Stimulated activated CD4-positive, alpha-beta T cell treated with anti-CD3 and anti-CD28 coated beads, Interleukin-1b, Interleukin-23, amount 100 ng/mL, for 4 hours (primary cell): ENCODE data around the gene WDR82.
A peak's percentile ranks its signal among the peaks of the same experiment; 100 is the strongest.

Source experiments
- DNase-seq, 2 donors: peaks; one replicate each; pipeline ENCODE4 v3.0.0-alpha.2; 2020; ENCODE audit warnings: low read depth in 2 of 2

WDR82 gene

GRCh38 chr3:52256622-52257021, 21.8 kb downstream of the WDR82 start:
- no peak for DNase-seq

GRCh38 chr3:52256159-52256558, 22.3 kb downstream of the WDR82 start:
- DNase-seq: no peak

GRCh38 chr3:52254608-52255007, 23.8 kb downstream of the WDR82 start:
- DNase-seq: no peak

GRCh38 chr3:52253314-52254304, 24.8 kb downstream of the WDR82 start:
- DNase-seq: peak; percentile 64 to 75

GRCh38 chr3:52250122-52250521, 28.3 kb downstream of the WDR82 start:
- no peak for DNase-seq

GRCh38 chr3:52249683-52250082, 28.8 kb downstream of the WDR82 start:
- DNase-seq: no peak

- DNase-seq: no peak
These were observed 29.5 kb downstream of the WDR82 start for GRCh38 chr3:52248816-52249547.

- DNase-seq: no peak
These were observed 30.3 kb downstream of the WDR82 start for GRCh38 chr3:52248165-52248541.

- DNase-seq: no peak
These were observed 30.9 kb downstream of the WDR82 start for GRCh38 chr3:52247409-52248164.

GRCh38 chr3:52246728-52247408, 31.6 kb downstream of the WDR82 start:
- no peak for DNase-seq

- no peak for DNase-seq
These were observed 32.2 kb downstream of the WDR82 start for GRCh38 chr3:52246264-52246620.

GRCh38 chr3:52245322-52246263, 32.9 kb downstream of the WDR82 start, which contains the start of gene PPM1M:
Gene PPM1M (plus strand): TSS chr3:52245759. CDS start chr3:52245825, 66 bp downstream.
- peak in 1 of 2 donors; percentile 47 for DNase-seq

GRCh38 chr3:52243791-52244628, 34.4 kb downstream of the WDR82 start:
- no peak for DNase-seq

- no peak for DNase-seq
These were observed 36.4 kb downstream of the WDR82 start for GRCh38 chr3:52242039-52242438.

- DNase-seq: no peak
These were observed 37.5 kb downstream of the WDR82 start for GRCh38 chr3:52240886-52241370.

- DNase-seq: peak in 1 of 2 donors; percentile 60
These were observed 38.2 kb downstream of the WDR82 start for GRCh38 chr3:52240059-52240885.

- peak; percentile 83 to 89 for DNase-seq
These were observed 39.4 kb downstream of the WDR82 start, which contains the start of gene TWF2 for GRCh38 chr3:52238761-52239701. Gene TWF2 (minus strand): TSS chr3:52239158. CDS start chr3:52239016, 142 bp downstream.
